ENCODE data around the gene YOD1.

The YOD1 gene

GRCh38 chr1:207040181-207040533 is 10.9 kb downstream of the YOD1 start:
- TF ChIP-seq SIN3A (IDR thresholded peaks at IDR 0.05; ENCODE audit: borderline replicate concordance, insufficient read depth, low read length) (no peak), FOXP2 (optimal IDR thresholded peaks at IDR 0.05; ENCODE audit: borderline replicate concordance, extremely low read depth, extremely low read length, insufficient read depth) (no peak), TAF1 (IDR thresholded peaks at IDR 0.05; ENCODE audit: borderline replicate concordance, insufficient read depth, low read length) (no peak), POLR2AphosphoS5 (IDR thresholded peaks at IDR 0.05; ENCODE audit: low read depth, low read length) (no peak), REST (IDR thresholded peaks at IDR 0.05; ENCODE audit: insufficient read depth in 1 of 2, low read depth in 2 of 2, low read length in 2 of 2) (no peak)

DNA sequence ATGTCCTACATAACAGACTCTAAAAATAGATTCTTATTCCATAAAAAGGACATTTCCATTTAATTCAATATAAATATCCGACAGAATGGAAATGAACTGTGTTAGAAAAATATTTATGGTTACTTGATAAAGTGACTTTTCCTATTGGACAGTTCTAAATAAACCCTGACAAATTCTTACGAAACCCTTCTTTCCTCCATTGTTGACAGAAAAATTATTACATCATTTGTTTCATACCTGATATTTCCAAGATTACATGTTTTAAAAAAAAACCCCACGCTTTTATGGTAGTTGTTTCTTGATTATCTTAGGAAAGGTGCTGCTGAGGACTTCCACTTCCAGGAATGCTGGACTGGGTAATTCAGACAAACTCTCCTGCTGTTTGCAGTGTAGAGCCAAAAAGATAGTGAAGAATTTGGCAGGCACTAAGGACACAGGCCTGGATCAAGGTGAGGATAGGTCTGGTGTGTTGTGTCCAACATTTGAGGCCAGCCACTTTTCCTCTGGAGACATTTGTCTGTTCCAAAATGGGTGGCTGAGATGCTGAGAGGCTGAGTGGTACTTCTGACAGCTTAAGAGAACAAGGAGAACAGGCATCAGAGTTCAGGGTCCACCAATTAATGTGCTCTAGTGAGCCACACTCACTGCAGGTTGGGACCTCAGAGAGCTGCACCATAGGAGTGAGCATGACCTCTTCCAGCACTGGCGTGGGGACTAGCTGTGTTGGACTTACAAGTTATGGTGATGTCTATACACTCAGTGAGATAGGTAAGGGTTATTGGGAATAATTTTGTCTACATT is 11.4 kb downstream of the YOD1 start:
- TF ChIP-seq POLR2AphosphoS5 (IDR thresholded peaks at IDR 0.05; ENCODE audit: low read depth, low read length) (no peak), SIN3A (IDR thresholded peaks at IDR 0.05; ENCODE audit: borderline replicate concordance, insufficient read depth, low read length) (no peak), REST (IDR thresholded peaks at IDR 0.05; ENCODE audit: insufficient read depth in 1 of 2, low read depth in 2 of 2, low read length in 2 of 2) (no peak), FOXP2 (optimal IDR thresholded peaks at IDR 0.05; ENCODE audit: borderline replicate concordance, extremely low read depth, extremely low read length, insufficient read depth) (no peak), TAF1 (IDR thresholded peaks at IDR 0.05; ENCODE audit: borderline replicate concordance, insufficient read depth, low read length) (no peak)

- no peak for TF ChIP-seq TAF1 (IDR thresholded peaks at IDR 0.05; ENCODE audit: borderline replicate concordance, insufficient read depth, low read length)
- no peak for TF ChIP-seq FOXP2 (optimal IDR thresholded peaks at IDR 0.05; ENCODE audit: borderline replicate concordance, extremely low read depth, extremely low read length, insufficient read depth)
- TF ChIP-seq POLR2AphosphoS5 (IDR thresholded peaks at IDR 0.05; ENCODE audit: low read depth, low read length), result no peak
- TF ChIP-seq SIN3A (IDR thresholded peaks at IDR 0.05; ENCODE audit: borderline replicate concordance, insufficient read depth, low read length), result no peak
- no peak for TF ChIP-seq REST (IDR thresholded peaks at IDR 0.05; ENCODE audit: insufficient read depth in 1 of 2, low read depth in 2 of 2, low read length in 2 of 2)
Measured at GRCh38 chr1:207036865-207037264, 14.1 kb downstream of the YOD1 start.

DNA sequence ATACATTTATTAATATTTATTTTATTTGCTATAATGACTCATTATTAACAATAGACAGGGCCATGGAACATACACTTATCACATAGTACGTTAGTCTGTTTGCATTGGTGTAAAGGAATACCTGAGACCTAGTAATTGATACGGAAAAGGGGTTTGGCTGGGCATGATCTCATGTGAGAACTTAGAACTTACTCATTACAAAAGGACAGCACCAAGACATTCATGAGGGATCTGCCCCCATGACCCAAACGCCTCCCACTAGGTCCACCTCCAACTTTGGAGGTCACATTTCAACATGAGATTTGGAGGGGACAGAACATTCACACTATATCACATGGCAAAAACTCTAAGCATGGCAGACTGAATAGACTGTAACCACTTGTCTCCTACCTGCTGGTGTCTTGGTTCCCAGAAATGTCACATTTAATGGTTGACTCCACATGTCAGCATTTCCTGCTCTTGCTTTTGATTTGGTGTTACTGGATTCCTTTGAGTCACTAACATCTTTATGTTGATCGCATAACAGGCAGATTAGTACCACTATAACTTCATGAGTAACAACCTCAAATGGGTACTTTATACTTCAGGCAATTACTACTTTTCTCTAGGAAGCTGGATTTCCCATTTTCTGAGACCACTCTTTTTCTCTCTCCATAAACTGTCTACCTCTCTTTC is 15.0 kb downstream of the YOD1 start:
- TF ChIP-seq POLR2AphosphoS5 (IDR thresholded peaks at IDR 0.05; ENCODE audit: low read depth, low read length), result no peak
- TF ChIP-seq REST (IDR thresholded peaks at IDR 0.05; ENCODE audit: insufficient read depth in 1 of 2, low read depth in 2 of 2, low read length in 2 of 2), result no peak
- TF ChIP-seq TAF1 (IDR thresholded peaks at IDR 0.05; ENCODE audit: borderline replicate concordance, insufficient read depth, low read length), result no peak
- TF ChIP-seq FOXP2 (optimal IDR thresholded peaks at IDR 0.05; ENCODE audit: borderline replicate concordance, extremely low read depth, extremely low read length, insufficient read depth), result no peak
- no peak for TF ChIP-seq SIN3A (IDR thresholded peaks at IDR 0.05; ENCODE audit: borderline replicate concordance, insufficient read depth, low read length)
